Stomach (tissue), 4 donors: ENCODE data around the gene HDHD5.

Experiments used
- EP300 ChIP-seq: sonication (generic); formaldehyde crosslinking; IDR thresholded peaks from one replicate; pipeline ENCODE4 v1.6.1; 2017; ENCODE audit warnings: antibody characterized with exemption
- TF ChIP-seq, protein P1 (sequence below), 7 experiments: fragments of 450-650 bp in 4 of 7; fragments of 200-600 bp in 3 of 7; sonication (generic) in 3 of 7; IDR thresholded peaks; one replicate each; pipeline ENCODE4 v1.5.1; 2016 to 2019; ENCODE audit warnings: antibody characterized with exemption in 7 of 7, control low read depth in 2 of 7, mild to moderate bottlenecking in 1 of 7

DNA sequence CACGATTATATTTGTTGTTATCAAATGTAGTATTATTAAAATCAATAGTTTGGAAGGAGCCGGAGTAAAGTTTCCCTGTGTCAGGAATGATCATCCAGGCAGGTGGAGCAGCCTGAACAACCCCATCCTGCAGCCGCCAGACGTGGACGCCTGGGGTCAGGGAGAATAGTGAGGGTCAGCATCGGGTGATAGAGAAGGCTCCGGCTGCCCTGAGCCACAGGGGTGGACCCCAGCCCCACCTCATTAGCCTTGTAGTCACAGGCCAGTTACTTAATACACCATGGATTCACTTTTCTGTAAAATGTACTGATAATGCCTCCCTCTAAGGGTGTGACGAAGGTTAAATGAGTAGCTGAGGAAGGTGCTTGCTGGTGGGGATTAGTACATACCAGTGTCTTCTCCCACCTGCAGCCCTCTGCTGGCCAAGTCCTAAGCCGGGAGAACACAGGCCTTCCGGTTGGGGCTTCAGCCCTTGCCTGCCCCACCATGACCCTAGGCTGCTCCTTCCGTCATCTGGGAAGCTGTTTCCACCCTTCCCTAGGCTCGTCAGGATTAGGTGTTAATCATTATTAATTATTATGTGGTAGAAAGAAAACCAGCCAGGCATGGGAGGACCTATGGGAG, 52.8 kb downstream of the HDHD5 start:
- TF ChIP-seq, protein P1, sequence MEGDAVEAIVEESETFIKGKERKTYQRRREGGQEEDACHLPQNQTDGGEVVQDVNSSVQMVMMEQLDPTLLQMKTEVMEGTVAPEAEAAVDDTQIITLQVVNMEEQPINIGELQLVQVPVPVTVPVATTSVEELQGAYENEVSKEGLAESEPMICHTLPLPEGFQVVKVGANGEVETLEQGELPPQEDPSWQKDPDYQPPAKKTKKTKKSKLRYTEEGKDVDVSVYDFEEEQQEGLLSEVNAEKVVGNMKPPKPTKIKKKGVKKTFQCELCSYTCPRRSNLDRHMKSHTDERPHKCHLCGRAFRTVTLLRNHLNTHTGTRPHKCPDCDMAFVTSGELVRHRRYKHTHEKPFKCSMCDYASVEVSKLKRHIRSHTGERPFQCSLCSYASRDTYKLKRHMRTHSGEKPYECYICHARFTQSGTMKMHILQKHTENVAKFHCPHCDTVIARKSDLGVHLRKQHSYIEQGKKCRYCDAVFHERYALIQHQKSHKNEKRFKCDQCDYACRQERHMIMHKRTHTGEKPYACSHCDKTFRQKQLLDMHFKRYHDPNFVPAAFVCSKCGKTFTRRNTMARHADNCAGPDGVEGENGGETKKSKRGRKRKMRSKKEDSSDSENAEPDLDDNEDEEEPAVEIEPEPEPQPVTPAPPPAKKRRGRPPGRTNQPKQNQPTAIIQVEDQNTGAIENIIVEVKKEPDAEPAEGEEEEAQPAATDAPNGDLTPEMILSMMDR (IDR thresholded peaks at IDR 0.05) = no peak
- TF ChIP-seq EP300 = no peak
